Effector CD4-positive, alpha-beta T cell (primary cell): Measurements from ENCODE around the gene RALGAPA2.

Experiments used
- DNase-seq: peaks from one replicate; pipeline ENCODE4 v3.0.0-alpha.2; 2020

RALGAPA2 gene

DNA sequence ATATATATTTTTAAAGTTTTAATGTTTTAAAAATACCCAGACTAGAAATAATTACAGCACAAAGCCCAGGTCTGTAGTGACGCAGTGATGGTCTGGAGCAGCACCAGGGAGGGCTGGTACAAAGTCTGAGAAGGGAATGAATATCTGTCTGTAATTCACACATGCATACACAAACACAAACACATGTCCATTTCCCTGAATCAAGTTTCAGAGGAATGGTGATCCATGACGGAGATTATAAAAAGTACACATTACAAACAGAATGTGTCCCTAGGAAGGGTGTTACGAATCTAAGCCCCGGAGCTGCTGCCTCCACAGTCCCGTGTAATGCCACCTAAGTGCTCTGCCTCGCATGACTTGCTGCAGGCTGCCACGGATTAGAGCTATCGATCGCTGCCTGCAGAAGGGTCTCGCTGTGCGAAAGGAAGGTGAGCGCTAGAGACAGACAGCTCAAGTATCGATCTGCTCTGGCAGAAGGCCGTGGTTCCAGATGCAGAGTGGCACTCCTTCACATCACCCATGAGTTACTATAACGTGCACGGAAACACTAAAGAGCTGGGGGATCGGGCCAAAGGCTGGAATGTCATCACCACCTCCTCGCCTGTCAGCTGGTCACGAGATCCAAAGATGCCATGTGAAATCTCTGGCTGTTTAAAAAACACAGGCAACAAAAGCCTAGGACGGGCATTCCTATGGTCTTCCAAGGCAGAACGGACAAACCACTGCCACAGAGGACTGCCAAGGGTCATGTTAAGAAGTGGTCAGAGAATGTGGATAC is 257.4 kb downstream of the RALGAPA2 start:
- DNase-seq, result no peak

DNA sequence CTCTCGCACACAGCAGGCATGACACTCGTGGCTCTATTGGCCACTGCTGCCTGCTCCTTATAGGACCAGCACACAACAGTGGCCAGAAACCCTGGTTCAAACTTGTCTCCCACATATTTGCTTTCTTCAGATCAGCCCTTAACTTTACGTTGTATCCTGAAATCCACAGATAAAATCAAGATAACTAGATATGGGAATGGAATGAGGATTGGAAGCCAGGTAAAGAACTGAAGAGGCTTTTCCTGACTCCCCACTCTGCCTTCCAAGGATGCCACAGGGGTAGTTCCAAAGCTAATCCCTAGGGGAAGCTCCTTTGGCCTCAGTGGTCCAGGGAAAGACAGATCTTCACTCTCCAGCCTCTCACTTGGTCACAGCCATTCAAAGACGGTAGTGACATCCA is 258.1 kb downstream of the RALGAPA2 start:
- no peak for DNase-seq

DNA sequence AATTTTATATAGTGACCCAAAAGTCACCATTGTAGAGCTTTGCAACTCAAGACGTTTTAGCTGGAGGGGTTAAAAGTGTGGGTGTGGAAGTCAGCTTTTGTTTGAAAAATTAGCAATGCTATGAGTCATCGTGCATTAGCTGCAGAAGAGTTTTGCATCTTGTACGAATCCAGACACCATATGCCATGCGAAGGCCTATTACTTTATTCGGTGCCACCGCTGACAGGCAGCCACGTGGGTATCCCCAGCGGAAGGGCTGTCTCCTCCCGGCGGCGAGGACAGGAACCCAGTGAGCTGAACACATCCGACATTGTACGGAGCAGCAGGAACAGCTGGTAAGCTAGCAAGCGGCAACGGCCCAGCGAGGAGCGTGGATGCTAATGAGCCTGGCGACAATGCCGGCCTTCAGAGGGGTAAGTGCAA is 260.2 kb downstream of the RALGAPA2 start:
- peak; percentile 41 for DNase-seq

DNA sequence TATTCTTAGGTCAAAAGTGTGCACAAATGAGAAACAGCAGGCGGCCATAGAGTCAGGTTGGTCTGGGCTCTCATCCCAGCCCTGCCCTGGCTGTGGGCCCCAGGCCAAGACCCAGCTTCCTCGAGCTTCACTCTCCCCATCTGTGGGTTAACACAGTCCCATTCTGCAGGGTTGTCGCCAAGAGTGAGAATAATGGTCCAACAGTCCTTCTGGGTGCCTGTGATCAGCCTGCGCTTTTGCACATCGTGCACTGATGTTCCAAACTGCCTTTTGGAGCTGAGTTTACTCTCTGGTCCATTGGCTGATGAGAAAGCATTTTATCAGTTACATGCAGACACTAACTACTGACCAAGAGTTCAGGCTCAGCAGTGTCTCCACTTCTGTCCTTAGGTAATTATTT is 261.9 kb downstream of the RALGAPA2 start:
- no peak for DNase-seq

DNA sequence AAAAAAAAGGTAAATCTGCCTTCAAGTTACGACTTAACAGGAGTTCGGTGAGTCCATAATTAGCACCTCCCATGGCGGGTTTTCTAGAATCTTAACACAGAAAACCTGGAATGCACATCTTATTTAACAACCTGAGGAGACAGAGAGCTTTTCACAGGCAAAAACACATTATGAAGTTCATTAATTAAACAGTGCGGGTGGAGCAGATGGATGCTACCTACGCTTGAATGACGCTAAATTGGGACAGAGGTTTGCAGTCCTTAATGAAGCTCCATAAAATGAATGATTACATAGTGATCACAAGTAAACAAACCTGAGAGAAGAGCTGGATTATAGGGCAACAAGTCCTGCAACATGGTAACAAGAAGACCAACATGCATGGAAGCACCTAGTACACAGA is 263.6 kb downstream of the RALGAPA2 start:
- DNase-seq, result no peak

DNA sequence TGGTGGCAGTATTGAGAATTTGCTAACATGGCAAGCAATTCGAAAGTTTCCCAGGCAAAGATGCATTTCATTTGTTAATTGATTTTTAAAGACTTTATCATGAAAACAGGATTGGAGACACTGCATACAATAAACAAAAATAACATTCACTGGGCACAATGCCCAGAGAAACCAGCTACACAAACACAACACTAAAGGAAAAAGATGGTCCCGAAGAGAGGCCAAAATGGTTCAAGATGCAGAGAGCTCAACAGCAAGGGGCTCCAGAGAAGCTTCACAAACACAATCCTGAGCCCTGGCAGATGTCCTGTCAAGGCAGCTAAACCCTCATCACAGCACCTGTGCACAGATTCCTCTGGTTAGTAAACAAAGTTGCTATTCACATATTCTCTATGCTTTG is 265.2 kb downstream of the RALGAPA2 start:
- no peak for DNase-seq

DNA sequence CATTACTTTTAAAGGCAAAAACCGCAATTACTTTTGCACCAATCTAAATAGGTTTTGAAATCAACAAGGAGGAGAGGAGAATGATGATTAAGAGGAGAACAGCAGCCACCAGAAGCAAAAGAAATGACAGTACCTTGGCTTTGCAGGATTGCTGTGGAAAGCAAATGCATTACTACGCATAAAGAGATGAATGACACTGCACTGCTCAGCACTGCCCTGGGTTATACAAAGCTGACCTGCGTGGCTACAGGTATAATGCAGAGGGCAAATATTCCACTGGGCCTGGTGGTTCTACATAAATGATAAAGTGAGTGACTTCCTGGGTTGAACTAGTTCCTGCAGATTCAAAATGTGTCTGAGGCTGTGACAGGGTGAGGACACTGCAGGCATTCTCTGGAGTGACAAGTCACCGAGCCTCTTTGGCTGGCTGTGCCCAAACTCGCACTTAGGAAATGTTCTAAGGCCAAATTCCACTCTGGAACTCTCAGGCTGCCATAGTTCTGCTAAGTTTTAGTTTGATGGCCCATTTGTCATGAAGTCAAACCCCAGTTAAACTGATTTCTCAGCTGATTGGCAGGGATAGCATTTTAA is 265.9 kb downstream of the RALGAPA2 start:
- DNase-seq, result no peak

DNA sequence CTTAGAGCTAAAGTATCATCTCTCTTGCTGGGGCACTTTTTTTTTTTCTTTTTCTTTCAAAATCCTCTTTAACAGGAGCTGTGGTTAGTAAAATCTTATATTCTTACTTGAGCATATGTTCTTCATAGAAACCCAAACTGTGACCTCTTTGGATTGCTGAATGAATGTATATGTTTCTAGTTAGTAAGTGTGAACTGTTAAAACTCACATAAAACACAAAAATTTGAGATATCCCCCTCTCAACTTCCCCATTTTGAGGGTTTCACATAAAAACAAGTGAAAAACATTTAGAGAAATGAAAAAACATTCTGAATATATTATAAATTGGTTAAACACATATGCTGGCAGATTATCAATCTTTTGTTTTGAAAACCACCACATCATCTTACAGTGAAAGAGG is 266.4 kb downstream of the RALGAPA2 start:
- DNase-seq, result no peak

DNA sequence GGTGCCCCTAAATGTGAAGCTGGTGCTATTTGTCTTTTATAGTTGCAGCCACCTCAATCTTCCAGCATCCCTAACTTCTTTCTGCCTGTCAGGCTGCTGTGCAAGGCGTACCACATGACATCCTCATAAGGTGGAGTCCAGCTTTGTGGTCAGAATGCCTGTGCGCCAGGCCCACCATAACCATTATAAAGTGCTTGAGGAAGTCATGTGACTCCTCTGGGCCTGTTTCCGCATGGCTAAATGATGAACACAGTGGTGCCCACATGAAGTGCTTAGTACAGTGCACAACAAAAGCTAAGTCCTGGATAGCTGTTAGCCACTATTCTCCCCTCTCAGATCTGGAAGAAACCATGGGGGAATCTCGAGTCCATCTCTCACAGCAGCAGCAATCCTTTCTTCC is 268.9 kb downstream of the RALGAPA2 start:
- DNase-seq, result no peak

DNA sequence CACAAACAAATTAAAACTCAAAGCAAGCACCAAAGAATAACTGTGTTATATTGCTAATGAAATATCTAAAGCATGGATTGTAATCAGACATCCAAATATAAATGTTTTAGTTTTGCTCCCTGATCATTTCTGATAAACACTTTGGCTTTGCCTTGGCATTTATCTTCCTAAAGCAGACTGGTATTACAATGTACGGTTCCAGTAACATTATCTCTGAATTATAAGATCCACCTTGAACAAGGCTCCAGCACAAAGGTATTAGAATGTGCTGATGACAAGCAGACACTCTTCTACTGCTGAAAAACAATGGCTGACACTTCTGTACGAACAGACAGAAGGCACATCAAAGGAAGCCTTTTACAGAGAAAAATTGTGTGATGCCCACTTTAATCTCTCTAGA is 270.0 kb downstream of the RALGAPA2 start:
- no peak for DNase-seq

DNA sequence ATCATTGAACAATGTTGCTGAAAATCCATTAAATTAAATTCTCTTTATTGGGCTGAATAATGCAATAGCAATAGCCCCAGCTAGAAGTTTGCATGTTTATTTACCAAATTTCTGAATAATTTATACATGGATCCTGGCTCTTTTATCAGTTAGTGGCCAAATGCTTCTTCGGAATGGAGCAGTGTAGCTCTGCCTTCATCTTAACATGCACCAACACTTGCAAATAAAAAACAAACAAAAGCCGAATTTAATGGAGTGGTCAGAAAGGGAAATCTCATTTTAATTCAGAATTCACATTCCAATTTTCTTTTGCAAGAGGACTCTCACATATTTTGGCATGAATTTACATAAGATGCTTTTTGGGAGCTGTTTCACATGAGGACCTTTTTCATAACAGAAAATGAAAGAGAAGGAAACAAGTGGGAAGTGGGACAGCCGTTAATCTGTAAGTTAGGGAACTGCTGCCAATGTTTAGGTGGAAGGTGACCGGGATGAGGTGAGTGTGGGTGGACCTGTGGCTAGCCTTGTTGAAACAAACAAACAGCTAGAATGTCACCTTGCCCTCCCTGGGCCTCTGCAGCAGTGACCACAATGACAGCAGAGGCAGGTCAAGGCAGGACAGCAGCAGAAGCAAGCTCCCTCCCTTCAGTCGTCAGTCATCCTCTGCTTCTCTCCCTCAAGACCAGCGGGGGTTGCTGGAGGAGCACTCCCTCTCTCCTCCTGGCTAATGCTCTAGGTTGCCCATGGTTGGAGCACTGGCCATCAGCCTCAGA is 271.4 kb downstream of the RALGAPA2 start:
- no peak for DNase-seq

DNA sequence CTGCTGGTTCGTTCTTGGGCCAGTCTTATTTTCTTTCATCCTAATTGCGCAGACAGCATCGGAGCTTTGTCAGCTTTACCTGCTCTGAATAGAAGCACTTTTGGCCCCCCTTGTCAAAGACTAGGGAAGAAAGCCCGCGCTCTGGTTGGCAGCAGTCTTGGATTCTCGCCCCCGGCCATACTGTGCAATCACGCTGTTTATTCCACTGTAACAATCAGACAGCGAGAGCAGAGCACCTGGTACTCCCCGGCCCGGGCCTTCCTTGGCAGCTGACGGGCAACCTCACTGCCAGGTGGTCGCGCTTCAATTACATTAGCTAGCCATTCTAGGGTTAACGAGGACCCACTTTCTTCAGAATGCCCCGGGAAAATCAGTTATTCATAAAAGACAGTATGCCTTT is 272.0 kb downstream of the RALGAPA2 start:
- no peak for DNase-seq

DNA sequence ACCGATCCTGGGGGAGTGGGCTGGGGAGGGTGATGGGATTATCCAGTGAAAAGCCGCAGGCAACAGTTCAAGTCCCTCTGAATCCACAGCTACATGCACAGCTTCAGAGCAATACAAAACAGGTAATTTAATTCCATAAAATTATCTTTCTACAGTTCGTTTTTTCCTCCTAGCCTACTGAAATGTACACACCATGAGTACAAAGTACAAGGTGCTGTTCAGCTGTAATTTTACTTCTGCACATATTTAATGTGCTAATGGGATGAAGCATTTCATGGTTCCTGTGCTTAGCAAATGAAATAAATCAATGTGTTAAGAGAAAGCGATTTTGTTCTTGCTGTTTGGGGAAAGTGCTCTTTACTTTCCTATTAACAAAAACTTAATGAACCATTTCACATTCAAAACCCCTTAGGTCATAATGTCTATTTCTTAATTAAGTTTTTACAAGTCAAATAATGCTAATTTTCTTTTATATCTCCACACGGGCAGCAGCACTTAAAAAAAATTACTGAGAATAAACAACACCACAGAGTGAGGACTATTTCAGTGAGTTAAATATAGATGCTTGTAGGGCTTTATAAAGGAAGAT is 272.7 kb downstream of the RALGAPA2 start:
- no peak for DNase-seq

DNA sequence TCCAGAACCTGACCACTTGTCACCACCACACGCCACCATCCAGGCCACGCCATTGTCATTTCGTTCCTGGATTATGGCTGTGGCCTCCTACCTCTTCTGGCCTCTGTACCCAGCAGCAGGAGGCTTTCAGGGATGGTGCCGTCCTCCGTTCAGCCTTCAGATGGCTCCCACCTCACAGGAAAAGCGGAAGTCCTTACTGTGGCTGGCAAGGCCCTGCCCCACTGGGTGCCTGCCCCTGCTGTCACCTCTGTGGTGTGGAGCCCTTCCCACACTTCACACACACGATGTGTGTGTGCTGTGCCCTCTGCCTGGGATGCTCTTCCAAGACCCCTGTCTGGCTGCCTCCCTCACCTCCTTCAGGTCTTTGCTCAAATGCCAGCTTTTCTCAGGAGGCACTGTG is 275.1 kb downstream of the RALGAPA2 start:
- no peak for DNase-seq

DNA sequence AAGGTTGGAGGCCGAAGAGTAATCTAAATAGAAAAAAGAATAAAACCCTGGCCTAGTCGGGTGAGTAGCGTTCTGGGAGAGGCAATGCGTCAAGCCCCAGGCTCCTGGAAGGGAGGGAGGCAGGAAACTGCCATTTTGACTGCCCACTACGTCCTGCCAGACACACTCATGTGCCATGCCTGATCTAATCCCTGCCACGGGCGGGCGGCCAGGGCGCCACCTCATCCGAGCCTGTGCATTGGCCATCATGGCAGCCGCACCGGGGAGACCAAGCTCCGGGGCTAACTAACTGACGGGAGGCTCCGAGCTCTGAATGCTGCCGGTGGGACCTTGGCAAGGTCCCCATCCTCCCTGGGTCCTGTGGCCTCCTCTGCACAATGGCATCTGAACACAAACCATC is 275.8 kb downstream of the RALGAPA2 start:
- no peak for DNase-seq

DNA sequence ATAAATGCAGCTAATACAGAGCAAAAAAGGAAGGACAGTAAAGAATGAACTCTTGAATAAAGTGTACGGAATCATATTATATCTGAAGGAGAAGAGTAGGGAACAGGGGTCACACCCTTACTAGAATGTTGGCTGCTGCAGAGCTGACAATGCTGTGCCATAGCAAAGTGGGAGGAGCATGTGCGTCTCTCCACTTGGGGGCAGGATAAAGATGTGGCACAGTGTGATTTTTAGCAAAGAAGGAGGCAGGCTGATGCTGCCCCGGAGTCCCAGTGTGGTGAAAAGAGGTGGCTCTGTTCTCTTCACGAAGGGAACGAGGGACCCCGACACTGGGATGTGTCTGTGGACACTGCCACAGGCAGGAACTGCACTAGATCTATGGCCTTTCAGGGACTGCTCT is 277.0 kb downstream of the RALGAPA2 start:
- no peak for DNase-seq

DNA sequence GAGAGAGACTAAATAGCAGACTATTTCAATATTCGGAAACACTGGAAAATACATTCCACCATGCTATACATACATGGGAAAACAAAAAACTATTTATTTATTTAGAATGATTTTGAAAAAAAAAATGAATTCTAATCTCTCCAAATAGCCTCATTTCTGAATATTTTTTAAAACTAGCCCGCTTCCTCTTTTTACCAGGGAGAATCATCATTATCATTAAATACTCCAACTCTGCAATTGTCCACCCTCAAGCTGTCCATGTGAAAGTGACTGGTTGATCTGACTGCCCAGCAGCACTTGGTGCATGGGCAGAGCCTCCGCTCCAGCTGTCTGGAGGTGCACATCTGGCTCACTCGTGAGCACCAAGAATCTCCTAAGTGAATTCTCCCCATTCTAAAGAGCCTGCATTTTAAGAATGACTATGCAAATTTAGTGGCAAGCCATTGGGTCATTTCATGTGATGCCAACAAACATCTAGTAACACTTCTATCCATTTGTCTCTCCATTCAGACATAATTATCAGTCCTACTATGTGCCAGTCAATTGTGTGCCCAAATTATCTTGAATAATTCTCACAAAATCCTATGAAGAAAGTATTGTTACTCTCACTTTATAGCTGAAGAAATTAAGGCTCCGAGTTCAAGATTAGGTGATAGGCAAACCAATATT is 279.7 kb downstream of the RALGAPA2 start:
- DNase-seq, result no peak

DNA sequence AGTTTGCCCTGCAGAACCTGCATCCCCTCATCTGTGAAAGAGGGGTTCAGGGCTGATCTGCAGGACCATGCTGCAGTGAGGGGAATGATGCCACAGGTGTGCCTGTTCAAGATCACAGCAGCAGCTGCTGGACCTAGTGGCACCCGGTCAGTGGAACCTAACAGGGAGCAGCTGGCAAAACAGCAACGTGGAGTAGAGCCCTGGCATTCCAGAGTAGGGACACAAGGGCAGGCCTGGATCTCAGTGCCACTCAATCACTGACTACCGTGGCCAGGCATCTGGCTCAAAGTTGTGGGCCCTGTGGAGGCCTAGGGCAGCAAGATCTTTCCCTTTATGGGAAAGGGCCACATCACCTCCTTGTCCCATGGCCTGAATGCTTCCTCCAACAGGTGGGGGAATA is 282.4 kb downstream of the RALGAPA2 start:
- no peak for DNase-seq

DNA sequence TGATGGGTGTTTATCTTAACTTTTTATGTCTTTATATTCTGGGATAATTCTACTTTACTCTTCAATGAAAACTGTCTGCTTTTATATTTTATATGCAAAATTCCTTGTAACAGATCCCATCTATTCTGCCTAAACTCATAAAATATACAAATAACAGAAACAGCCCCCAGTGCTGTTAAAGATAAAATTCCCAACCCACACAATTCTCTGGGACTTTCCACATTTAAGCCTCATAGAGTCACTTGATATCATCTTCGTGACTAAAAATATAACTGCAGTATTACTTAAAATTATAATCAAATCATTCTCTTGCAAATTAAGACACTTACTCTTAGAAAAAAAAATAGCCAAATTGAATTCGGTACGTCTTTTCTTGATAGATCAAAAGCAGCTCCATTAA is 284.4 kb downstream of the RALGAPA2 start:
- DNase-seq, result no peak

DNA sequence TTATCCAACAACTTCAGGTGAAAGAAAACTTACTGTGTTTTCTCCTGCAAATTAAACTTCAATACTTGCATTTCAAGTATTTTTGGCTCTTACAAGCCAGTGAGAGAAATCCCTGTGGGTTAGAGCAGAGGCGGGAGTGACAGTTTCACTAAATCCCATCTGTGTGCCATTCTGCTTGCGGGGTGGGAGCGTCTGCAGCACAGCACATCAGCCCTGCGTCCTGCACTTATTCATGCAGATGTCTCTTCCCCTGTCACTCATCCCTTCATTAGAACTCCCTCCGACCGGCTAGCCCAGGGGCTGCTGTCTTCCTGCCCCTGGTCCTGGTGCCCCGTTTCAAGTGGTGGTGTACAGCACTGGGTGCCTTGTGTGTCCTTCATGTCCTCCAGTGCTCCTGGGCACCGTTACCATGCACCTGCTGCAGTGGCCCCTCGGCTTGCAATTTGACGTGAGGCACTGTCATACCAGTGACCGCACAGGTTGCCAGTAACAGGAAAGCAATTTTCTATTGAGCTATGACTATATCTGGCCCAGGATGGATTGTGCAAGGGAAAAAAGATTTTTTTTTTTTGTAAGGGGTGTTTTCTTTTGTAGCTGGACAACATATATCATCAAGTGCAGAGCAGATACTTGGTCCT is 285.1 kb downstream of the RALGAPA2 start:
- no peak for DNase-seq

DNA sequence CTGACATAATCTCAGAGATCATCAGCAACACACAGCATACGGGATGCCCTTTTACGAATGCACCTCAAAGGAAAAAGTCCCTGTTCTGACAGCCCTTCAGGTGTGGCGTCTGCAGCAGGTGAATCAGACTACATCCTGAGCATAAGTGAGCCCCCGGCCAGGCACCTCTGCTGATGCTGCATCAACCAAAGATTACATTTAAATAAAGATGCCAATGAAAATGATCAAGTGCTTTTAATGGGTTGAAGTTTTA is 285.9 kb downstream of the RALGAPA2 start:
- no peak for DNase-seq

DNA sequence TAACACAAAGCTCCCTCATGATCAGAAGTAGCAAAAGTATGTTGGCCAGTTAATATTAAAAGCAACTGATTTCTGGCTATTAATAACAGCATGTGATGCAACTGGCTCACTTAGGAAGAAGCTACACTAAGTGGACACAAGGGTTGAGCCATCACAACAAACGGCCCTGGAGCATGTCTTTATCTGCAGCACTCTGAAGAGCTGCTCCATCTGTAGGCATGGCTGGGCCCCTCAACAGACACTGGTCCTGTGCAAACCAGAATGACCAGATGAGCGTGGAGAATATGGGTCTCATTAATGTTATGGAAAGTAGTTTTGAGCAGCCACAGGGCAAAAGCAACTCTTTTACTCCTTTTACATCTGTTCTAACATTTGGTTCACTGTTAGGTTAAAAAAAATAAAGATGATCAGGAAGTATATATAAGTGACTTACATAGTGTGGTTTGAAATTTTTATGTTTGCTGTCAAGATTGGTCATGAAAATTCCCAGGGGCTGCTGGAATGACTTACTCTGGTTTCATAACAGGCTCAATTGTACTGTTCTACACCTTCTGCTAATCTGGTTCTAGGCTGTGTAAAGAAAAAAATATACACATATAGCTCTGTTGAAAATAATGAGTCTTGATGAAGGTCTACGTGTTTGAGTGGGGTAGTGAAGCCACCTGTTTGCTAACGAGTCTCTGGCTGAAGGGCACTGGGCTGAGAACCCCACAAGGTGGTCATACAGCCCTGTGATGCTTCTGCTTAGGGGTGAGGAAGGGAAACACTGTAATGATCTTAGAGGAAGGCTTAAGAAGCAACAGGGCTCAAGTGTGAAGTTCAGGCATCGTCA is 286.4 kb downstream of the RALGAPA2 start:
- no peak for DNase-seq
